Breast epithelium (tissue), 3 donors: ENCODE results near the gene C22orf31.

ENCODE experiments used
- CTCF ChIP-seq, 3 donors: fragments of 450-650 bp; IDR thresholded peaks; one replicate each; pipeline ENCODE4 v1.5.1; 2016 to 2017; ENCODE audit warnings: antibody characterized with exemption in 3 of 3, mild to moderate bottlenecking in 3 of 3, moderate library complexity in 3 of 3
- POLR2A ChIP-seq: fragments of 450-650 bp; IDR thresholded peaks from one replicate; pipeline ENCODE4 v1.6.1; 2016; ENCODE audit warnings: antibody characterized with exemption, mild to moderate bottlenecking, moderate library complexity
- POLR2AphosphoS5 ChIP-seq, 3 donors: sonication (generic); formaldehyde crosslinking; IDR thresholded peaks; one replicate each; pipeline ENCODE4 v1.6.1; 2017; ENCODE audit warnings: antibody characterized with exemption in 3 of 3

GRCh38 chr22:29072979-29073617 is 11.5 kb upstream of the C22orf31 start, which contains the start of gene KREMEN1:
- TF ChIP-seq CTCF (IDR thresholded peaks at IDR 0.05) (no peak), POLR2A (no peak), POLR2AphosphoS5 (IDR thresholded peaks at IDR 0.05) (no peak)
